Peyer's patch (tissue), 4 donors: ENCODE data around the gene BTNL8.

Experiments
- CTCF ChIP-seq, 6 experiments: fragments of 450-650 bp in 4 of 6; fragments of 200-600 bp in 2 of 6; sonication (generic) in 1 of 6; IDR thresholded peaks; one replicate each; pipeline ENCODE4 v1.5.1; 2017 to 2019; ENCODE audit warnings: antibody characterized with exemption in 6 of 6, mild to moderate bottlenecking in 3 of 6, moderate library complexity in 1 of 6
- POLR2A ChIP-seq, 2 donors: fragments of 450-650 bp; IDR thresholded peaks; one replicate each; pipeline ENCODE4 v1.5.1; 2017; ENCODE audit warnings: antibody characterized with exemption in 2 of 2, mild to moderate bottlenecking in 2 of 2, moderate library complexity in 2 of 2

GRCh38 chr5:180866985-180867384, 32.0 kb upstream of the BTNL8 start:
- TF ChIP-seq CTCF (IDR thresholded peaks at IDR 0.05) (no peak), POLR2A (IDR thresholded peaks at IDR 0.05) (no peak)
